SK-N-SH (cell line): ENCODE results near the gene GABRB2. TPM values are rescaled to one million over a fixed set of nuclear protein-coding genes. Genes with fewer than 3 reads are reported as not detected.

Experiments used
- CTCF ChIA-PET: fragments of 300-600, 350-600 bp; formaldehyde crosslinking; extraction: SDS; loops from one replicate; lab custom pipeline; 2021; lab: Yijun Ruan, JAX
- POLR2A ChIA-PET: fragments of 350-600 bp; sonication (Branson Sonifier 250); formaldehyde crosslinking; extraction: SDS; loops from one replicate; lab custom pipeline; 2020; ENCODE audit warnings: antibody characterized with exemption, inconsistent platforms; lab: Yijun Ruan, JAX
- DNase-seq: peaks from one replicate; pipeline ENCODE4 v3.0.0; 2012
- H2AFZ ChIP-seq: fragments of 200-600 bp; sonication (generic); 2 replicates; pipeline ENCODE4 v1.8.1; 2016; ENCODE audit warnings: antibody characterized with exemption, mild to moderate bottlenecking, low read depth
- H3F3A ChIP-seq: fragments of 200-600 bp; sonication (generic); replicated peaks from 2 replicates; pipeline ENCODE3; 2016; ENCODE audit warnings: antibody characterized with exemption, mild to moderate bottlenecking; ENCODE audit not compliant: insufficient read depth
- H3K27ac ChIP-seq, 2 experiments: fragments of 200-500 bp in 1 of 2; fragments of 200-600 bp in 1 of 2; sonication (Bioruptor generic) in 1 of 2; sonication (generic), shearing (Covaris generic) in 1 of 2; 2 replicates each; pipeline versions ENCODE4 v1.5.1 to v1.6.1; 2014 to 2016; ENCODE audit warnings: low read depth in 2 of 2, inconsistent platforms in 1 of 2, low read length in 1 of 2, mild to moderate bottlenecking in 1 of 2, mixed read lengths in 1 of 2
- H3K27me3 ChIP-seq: fragments of 200-600 bp; sonication (generic), shearing (Covaris generic); 2 replicates; pipeline ENCODE4 v1.6.1; 2016; ENCODE audit warnings: mixed run types; ENCODE audit not compliant: insufficient read depth
- H3K36me3 ChIP-seq, 2 experiments: fragments of 200-500 bp in 1 of 2; fragments of 200-600 bp in 1 of 2; sonication (Bioruptor generic) in 1 of 2; sonication (generic) in 1 of 2; replicated peaks in 1 of 2; 2 replicates each; pipeline versions ENCODE3 to v1.5.1; 2014 to 2016; ENCODE audit warnings: low read length in 1 of 2, mild to moderate bottlenecking in 1 of 2; ENCODE audit not compliant: insufficient read depth in 2 of 2, control insufficient read depth in 1 of 2
- H3K4me1 ChIP-seq, 2 experiments: fragments of 200-500 bp in 1 of 2; fragments of 200-600 bp in 1 of 2; sonication (Bioruptor generic) in 1 of 2; sonication (generic), shearing (Covaris generic) in 1 of 2; 2 replicates each; pipeline versions ENCODE4 v1.5.1 to v1.6.1; 2014 to 2016; ENCODE audit warnings: low read depth in 1 of 2, low read length in 1 of 2, mixed run types in 1 of 2; ENCODE audit not compliant: insufficient read depth in 2 of 2, control insufficient read depth in 1 of 2
- H3K4me2 ChIP-seq: fragments of 200-600 bp; sonication (generic), shearing (Covaris generic); 2 replicates; pipeline ENCODE4 v1.6.1; 2017; ENCODE audit warnings: mixed run types
- H3K4me3 ChIP-seq, 2 experiments: fragments of 200-500 bp in 1 of 2; fragments of 200-600 bp in 1 of 2; sonication (Bioruptor generic) in 1 of 2; sonication (generic), shearing (Covaris generic) in 1 of 2; 2 replicates each; pipeline versions ENCODE4 v1.5.1 to v1.8.1; 2014 to 2016; ENCODE audit warnings: low read depth in 2 of 2, inconsistent platforms in 1 of 2, low read length in 1 of 2, mild to moderate bottlenecking in 1 of 2, mixed read lengths in 1 of 2, moderate library complexity in 1 of 2
- H3K79me2 ChIP-seq: fragments of 200-600 bp; sonication (generic); 2 replicates; pipeline ENCODE4 v1.8.1; 2017; ENCODE audit warnings: mild to moderate bottlenecking; ENCODE audit not compliant: insufficient read depth
- H3K9ac ChIP-seq: fragments of 200-600 bp; sonication (generic); 2 replicates; pipeline ENCODE4 v1.6.1; 2017; ENCODE audit warnings: mixed run types
- H3K9me2 ChIP-seq: fragments of 200-600 bp; sonication (generic); 2 replicates; pipeline ENCODE4 v1.6.1; 2017; ENCODE audit warnings: mixed run types
- H3K9me3 ChIP-seq: fragments of 200-600 bp; sonication (generic); 2 replicates; pipeline ENCODE4 v1.6.1; 2017; ENCODE audit warnings: mixed run types, mild to moderate bottlenecking, moderate library complexity
- H4K20me1 ChIP-seq: fragments of 200-600 bp; sonication (generic); 2 replicates; pipeline ENCODE4 v1.6.1; 2017; ENCODE audit warnings: mild to moderate bottlenecking, mixed run types; ENCODE audit not compliant: insufficient read depth
- CTCF ChIP-seq: fragments of 200-600 bp; sonication (generic); IDR thresholded peaks from 2 replicates; pipeline ENCODE4 v1.6.1; 2017; ENCODE audit warnings: antibody characterized with exemption, mild to moderate bottlenecking, moderate library complexity
- ELF1 ChIP-seq: IDR thresholded peaks from 2 replicates; pipeline ENCODE4 v1.4.0; 2012
- EP300 ChIP-seq, 2 experiments: IDR thresholded peaks; 2 replicates each; pipeline versions ENCODE4 v1.4.0 to v1.6.1; 2012; ENCODE audit warnings: borderline replicate concordance in 1 of 2, low read depth in 1 of 2, low read length in 1 of 2
- EZH2phosphoT487 ChIP-seq: fragments of 200-600 bp; sonication (generic); IDR thresholded peaks from 2 replicates; pipeline ENCODE4 v1.6.1; 2017; ENCODE audit warnings: low read depth, mixed run types, mild to moderate bottlenecking, antibody characterized with exemption, moderate library complexity, borderline replicate concordance
- FOXJ3 ChIP-seq: sonication (generic); formaldehyde crosslinking; IDR thresholded peaks from 2 replicates; pipeline ENCODE4 v1.5.1; 2020; ENCODE audit warnings: mild to moderate bottlenecking, missing genetic modification reagents
- GABPA ChIP-seq: IDR thresholded peaks from 2 replicates; pipeline ENCODE4 v1.4.0; 2012; ENCODE audit warnings: low read depth, mild to moderate bottlenecking
- GATA2 ChIP-seq: sonication (generic); formaldehyde crosslinking; IDR thresholded peaks from 2 replicates; pipeline ENCODE4 v1.5.0; 2020; ENCODE audit warnings: mild to moderate bottlenecking, missing genetic modification reagents
- JUND ChIP-seq: IDR thresholded peaks from 2 replicates; pipeline ENCODE4 v1.4.0; 2012
- MEF2A ChIP-seq: IDR thresholded peaks from 2 replicates; pipeline ENCODE4 v1.4.0; 2012; ENCODE audit warnings: low read depth, borderline replicate concordance
- NFIC ChIP-seq: IDR thresholded peaks from 2 replicates; pipeline ENCODE4 v1.4.0; 2012; ENCODE audit warnings: borderline replicate concordance
- PBX3 ChIP-seq: IDR thresholded peaks from 2 replicates; pipeline ENCODE4; 2012
- RCOR1 ChIP-seq: fragments of 150-350 bp; IDR thresholded peaks from 2 replicates; pipeline ENCODE4 v1.6.1; 2017; ENCODE audit warnings: antibody characterized with exemption, low read length
- TCF12 ChIP-seq: IDR thresholded peaks from 2 replicates; pipeline ENCODE4 v1.4.0; 2012
- TEAD4 ChIP-seq: IDR thresholded peaks from 2 replicates; pipeline ENCODE4 v1.4.0; 2012; ENCODE audit warnings: mild to moderate bottlenecking, borderline replicate concordance; ENCODE audit not compliant: insufficient read depth
- YY1 ChIP-seq: IDR thresholded peaks from 2 replicates; pipeline ENCODE4 v1.4.0; 2012; ENCODE audit warnings: low read depth, mild to moderate bottlenecking
- WGBS: methylation state at CpG from one replicate; pipeline ENCODE4 v1.1.6; 2017; ENCODE audit warnings: low lambda C conversion rate; 5-methylcytosine and 5-hydroxymethylcytosine counted together
- polyA plus RNA-seq, 3 experiments: library from polyadenylated mRNA; depleted of rRNA; stranded (reverse); fragments of >200 nt; gene quantifications; 2 replicates each; pipeline ENCODE4 v1.2.3, GENCODE V29; 2012
- TF ChIP-seq, protein P1 (sequence below): IDR thresholded peaks from 2 replicates; pipeline ENCODE4 v1.4.0; 2012; ENCODE audit warnings: low read depth, borderline replicate concordance
- TF ChIP-seq, protein P2 (sequence below): fragments of 150-350 bp; IDR thresholded peaks from 2 replicates; pipeline ENCODE4 v1.6.1; 2017; ENCODE audit warnings: antibody characterized with exemption, low read length, low read depth, borderline replicate concordance
- TF ChIP-seq, protein P3 (sequence below): IDR thresholded peaks from 2 replicates; pipeline ENCODE4 v1.6.1; 2012; ENCODE audit warnings: mild to moderate bottlenecking, low read depth, low read length, moderate library complexity

GABRB2 gene
- polyA plus RNA-seq, 1 of the 3 experiments (the other 2 are of a cell fraction), result not detected

GRCh38 chr5:161311146-161311708 is 235.3 kb downstream of the GABRB2 start:
- H3K4me2 ChIP-seq, result no peak overlapping the region
- CTCF ChIA-PET, result no interaction called here
- no peak for DNase-seq
- 15% methylated on average over 2 of the region's 2 CpGs for WGBS
- no peaks in the 10 kb centered on the region for H3K9me2 ChIP-seq
- H2AFZ ChIP-seq, result no peak overlapping the region
- no peaks in the 10 kb centered on the region for H3K4me1 ChIP-seq
- H3K36me3 ChIP-seq, result no peaks in the 10 kb centered on the region
- no peaks in the 10 kb centered on the region for H3K9me3 ChIP-seq
- no peak overlapping the region for H3K27ac ChIP-seq
- H4K20me1 ChIP-seq, result no peaks in the 10 kb centered on the region
- no peaks in the 10 kb centered on the region for H3F3A ChIP-seq
- H3K9ac ChIP-seq, result no peak overlapping the region
- H3K79me2 ChIP-seq, result no peaks in the 10 kb centered on the region
- no peak overlapping the region for H3K4me3 ChIP-seq
- no peaks in the 10 kb centered on the region for H3K27me3 ChIP-seq
- POLR2A ChIA-PET, result no interaction called here
- TF ChIP-seq, protein P1, sequence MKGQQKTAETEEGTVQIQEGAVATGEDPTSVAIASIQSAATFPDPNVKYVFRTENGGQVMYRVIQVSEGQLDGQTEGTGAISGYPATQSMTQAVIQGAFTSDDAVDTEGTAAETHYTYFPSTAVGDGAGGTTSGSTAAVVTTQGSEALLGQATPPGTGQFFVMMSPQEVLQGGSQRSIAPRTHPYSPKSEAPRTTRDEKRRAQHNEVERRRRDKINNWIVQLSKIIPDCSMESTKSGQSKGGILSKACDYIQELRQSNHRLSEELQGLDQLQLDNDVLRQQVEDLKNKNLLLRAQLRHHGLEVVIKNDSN, result no peak
- TF ChIP-seq TEAD4 (no peak), MEF2A (no peak), YY1 (no peak), GABPA (no peak), RCOR1 (no peak), TCF12 (no peak), EP300 (IDR thresholded peaks at IDR 0.05; ENCODE audit: borderline replicate concordance in 1 of 2, low read depth in 1 of 2, low read length in 1 of 2) (no peak), JUND (no peak), CTCF (no peak), FOXJ3 (CRISPR knock-in tag) (no peak), EZH2phosphoT487 (no peak), NFIC (no peak), GATA2 (CRISPR knock-in tag) (no peak), PBX3 (no peak), ELF1 (no peak)
- TF ChIP-seq, protein P2, sequence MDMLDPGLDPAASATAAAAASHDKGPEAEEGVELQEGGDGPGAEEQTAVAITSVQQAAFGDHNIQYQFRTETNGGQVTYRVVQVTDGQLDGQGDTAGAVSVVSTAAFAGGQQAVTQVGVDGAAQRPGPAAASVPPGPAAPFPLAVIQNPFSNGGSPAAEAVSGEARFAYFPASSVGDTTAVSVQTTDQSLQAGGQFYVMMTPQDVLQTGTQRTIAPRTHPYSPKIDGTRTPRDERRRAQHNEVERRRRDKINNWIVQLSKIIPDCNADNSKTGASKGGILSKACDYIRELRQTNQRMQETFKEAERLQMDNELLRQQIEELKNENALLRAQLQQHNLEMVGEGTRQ, result no peak
- TF ChIP-seq, protein P3, sequence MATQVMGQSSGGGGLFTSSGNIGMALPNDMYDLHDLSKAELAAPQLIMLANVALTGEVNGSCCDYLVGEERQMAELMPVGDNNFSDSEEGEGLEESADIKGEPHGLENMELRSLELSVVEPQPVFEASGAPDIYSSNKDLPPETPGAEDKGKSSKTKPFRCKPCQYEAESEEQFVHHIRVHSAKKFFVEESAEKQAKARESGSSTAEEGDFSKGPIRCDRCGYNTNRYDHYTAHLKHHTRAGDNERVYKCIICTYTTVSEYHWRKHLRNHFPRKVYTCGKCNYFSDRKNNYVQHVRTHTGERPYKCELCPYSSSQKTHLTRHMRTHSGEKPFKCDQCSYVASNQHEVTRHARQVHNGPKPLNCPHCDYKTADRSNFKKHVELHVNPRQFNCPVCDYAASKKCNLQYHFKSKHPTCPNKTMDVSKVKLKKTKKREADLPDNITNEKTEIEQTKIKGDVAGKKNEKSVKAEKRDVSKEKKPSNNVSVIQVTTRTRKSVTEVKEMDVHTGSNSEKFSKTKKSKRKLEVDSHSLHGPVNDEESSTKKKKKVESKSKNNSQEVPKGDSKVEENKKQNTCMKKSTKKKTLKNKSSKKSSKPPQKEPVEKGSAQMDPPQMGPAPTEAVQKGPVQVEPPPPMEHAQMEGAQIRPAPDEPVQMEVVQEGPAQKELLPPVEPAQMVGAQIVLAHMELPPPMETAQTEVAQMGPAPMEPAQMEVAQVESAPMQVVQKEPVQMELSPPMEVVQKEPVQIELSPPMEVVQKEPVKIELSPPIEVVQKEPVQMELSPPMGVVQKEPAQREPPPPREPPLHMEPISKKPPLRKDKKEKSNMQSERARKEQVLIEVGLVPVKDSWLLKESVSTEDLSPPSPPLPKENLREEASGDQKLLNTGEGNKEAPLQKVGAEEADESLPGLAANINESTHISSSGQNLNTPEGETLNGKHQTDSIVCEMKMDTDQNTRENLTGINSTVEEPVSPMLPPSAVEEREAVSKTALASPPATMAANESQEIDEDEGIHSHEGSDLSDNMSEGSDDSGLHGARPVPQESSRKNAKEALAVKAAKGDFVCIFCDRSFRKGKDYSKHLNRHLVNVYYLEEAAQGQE, result no peak
